HepG2 (cell line): Measurements from ENCODE around the gene IDUA. TPM values are rescaled to one million over a fixed set of nuclear protein-coding genes. Genes with fewer than 3 reads are reported as not detected.

Experiments used
- ATAC-seq: fragments of 200-7000 bp; cut with Tn5 transposase; 3 replicates; pipeline ENCODE4 v1.9.1; 2020; ENCODE audit warnings: mild to moderate bottlenecking, moderate library complexity
- BruUV-seq: library from RNA; stranded (reverse); fragments of 400-500 nt; replicated peaks from 2 replicates; lab custom pipeline; 2021; lab: Mats Ljungman, UMichigan
- CTCF ChIA-PET: fragments of 300-600 bp; formaldehyde crosslinking; extraction: SDS; loops from one replicate; lab custom pipeline; 2021; ENCODE audit warnings: low total read pairs, inconsistent platforms, low intra/inter-chr PET ratio; lab: Yijun Ruan, JAX
- POLR2A ChIA-PET: fragments of 350-600 bp; sonication (Branson Sonifier 250); formaldehyde crosslinking; loops from one replicate; lab custom pipeline; 2020; ENCODE audit warnings: antibody characterized with exemption, inconsistent platforms; lab: Yijun Ruan, JAX
- DNase-seq: peaks from one replicate; pipeline ENCODE4 v3.0.0-alpha.2; 2015; ENCODE audit warnings: low spot score
- FAIRE-seq: peaks from 3 replicates; lab custom pipeline; 2011; peaks lifted over from hg19 to GRCh38; lab: Jason Lieb, UNC
- H2AFZ ChIP-seq: one replicate; pipeline ENCODE4 v1.6.1; 2011; ENCODE audit warnings: low read length, inconsistent platforms
- H3K27ac ChIP-seq: fragments of 300-600 bp; 3 replicates; pipeline ENCODE4 v1.8.0; 2011; ENCODE audit warnings: mixed run types, mild to moderate bottlenecking, mixed read lengths, low read length, inconsistent platforms; ENCODE audit not compliant: insufficient read depth; ENCODE audit errors: extremely low read length
- H3K27me3 ChIP-seq, 2 experiments: fragments of 200-600 bp in 1 of 2; 2 replicates in 1 of 2; 3 replicates in 1 of 2; pipeline versions ENCODE4 v1.6.0 to v1.8.0; 2011; ENCODE audit warnings: low read length in 2 of 2, mild to moderate bottlenecking in 2 of 2, moderate library complexity in 2 of 2, inconsistent platforms in 1 of 2; ENCODE audit not compliant: insufficient read depth in 2 of 2, control insufficient read depth in 1 of 2
- H3K36me3 ChIP-seq, 2 experiments: fragments of 200-600 bp in 1 of 2; replicated peaks in 1 of 2; 2 replicates in 1 of 2; 3 replicates in 1 of 2; pipeline versions ENCODE4 v1.5.1 to v1.8.0; 2011; ENCODE audit warnings: low read length in 2 of 2, inconsistent platforms in 1 of 2; ENCODE audit not compliant: insufficient read depth in 2 of 2, control insufficient read depth in 1 of 2
- H3K4me1 ChIP-seq: 2 replicates; pipeline ENCODE4 v1.5.1; 2012; ENCODE audit warnings: low read length, inconsistent platforms; ENCODE audit not compliant: insufficient read depth
- H3K4me2 ChIP-seq: 2 replicates; pipeline ENCODE4 v1.6.0; 2011; ENCODE audit warnings: low read depth, low read length, inconsistent platforms
- H3K4me3 ChIP-seq, 3 experiments: fragments of 200-600 bp in 1 of 3; sonication (generic), shearing (Covaris generic) in 1 of 3; replicated peaks in 1 of 3; 2 replicates each; pipeline ENCODE4 v1.5.1; 2011 to 2016; ENCODE audit warnings: low read length in 3 of 3, inconsistent platforms in 2 of 3, low read depth in 2 of 3, mild to moderate bottlenecking in 2 of 3, control low read depth in 1 of 3, mixed read lengths in 1 of 3; ENCODE audit not compliant: insufficient read depth in 1 of 3
- H3K79me2 ChIP-seq: one replicate; pipeline ENCODE4 v1.6.1; 2011; ENCODE audit warnings: low read length, inconsistent platforms; ENCODE audit not compliant: insufficient read depth
- H3K9ac ChIP-seq: 2 replicates; pipeline ENCODE4 v1.6.0; 2011; ENCODE audit warnings: mild to moderate bottlenecking, low read depth, low read length, inconsistent platforms; ENCODE audit not compliant: insufficient read depth
- H3K9me3 ChIP-seq: 2 replicates; pipeline ENCODE4 v1.5.1; 2012; ENCODE audit warnings: mild to moderate bottlenecking, low read length
- H4K20me1 ChIP-seq: 2 replicates; pipeline ENCODE4 v1.6.0; 2011; ENCODE audit warnings: inconsistent platforms, mild to moderate bottlenecking, low read length, moderate library complexity; ENCODE audit not compliant: insufficient read depth
- ELF3 ChIP-seq: IDR thresholded peaks from 2 replicates; pipeline ENCODE4 v1.6.1; 2016; ENCODE audit warnings: missing genetic modification reagents, missing compliant biosample characterization
- EZH2 ChIP-seq: conservative IDR thresholded peaks from 2 replicates; pipeline ENCODE4 v1.6.1; 2012; ENCODE audit warnings: mild to moderate bottlenecking, low read depth, low read length, moderate library complexity
- HMGA1 ChIP-seq: sonication (generic); formaldehyde crosslinking; conservative IDR thresholded peaks from 2 replicates; pipeline ENCODE4 v1.4.0; 2020; ENCODE audit warnings: missing genetic modification reagents
- KDM6A ChIP-seq: IDR thresholded peaks from 2 replicates; pipeline ENCODE4 v1.6.1; 2016; ENCODE audit warnings: low read depth
- MAFK ChIP-seq, 2 experiments: IDR thresholded peaks in 1 of 2; conservative IDR thresholded peaks in 1 of 2; 2 replicates each; pipeline ENCODE4 v1.6.1; 2011; ENCODE audit warnings: improper control_type of control experiment in 2 of 2, low read length in 2 of 2
- MBNL3 ChIP-seq: fragments of 250-450 bp; sonication (Bioruptor Pico); conservative IDR thresholded peaks from 2 replicates; pipeline ENCODE4 v1.8.0; 2022; ENCODE audit warnings: mild to moderate bottlenecking, inconsistent platforms
- MNT ChIP-seq: fragments of 450-650 bp; IDR thresholded peaks from 2 replicates; pipeline ENCODE4 v1.6.1; 2016
- NFE2 ChIP-seq: sonication (generic); formaldehyde crosslinking; IDR thresholded peaks from 2 replicates; pipeline ENCODE4 v1.4.0; 2020; ENCODE audit warnings: missing genetic modification reagents
- NR2C2 ChIP-seq: sonication (generic); formaldehyde crosslinking; IDR thresholded peaks from 2 replicates; pipeline ENCODE4 v1.4.0; 2020; ENCODE audit warnings: missing genetic modification reagents, mild to moderate bottlenecking, moderate library complexity, borderline replicate concordance
- NR3C1 ChIP-seq: sonication (generic); formaldehyde crosslinking; IDR thresholded peaks from 2 replicates; pipeline ENCODE4 v1.4.0; 2020; ENCODE audit warnings: missing genetic modification reagents
- SP1 ChIP-seq, 2 experiments: fragments of 450-650 bp in 1 of 2; sonication (generic) in 1 of 2; formaldehyde crosslinking in 1 of 2; IDR thresholded peaks; 2 replicates each; pipeline versions ENCODE4 v1.4.0 to v1.6.1; 2016 to 2020; ENCODE audit warnings: missing genetic modification reagents in 1 of 2
- ZFP91 ChIP-seq: sonication (generic); formaldehyde crosslinking; IDR thresholded peaks from 2 replicates; pipeline ENCODE4 v1.9.0; 2022; ENCODE audit warnings: missing genetic modification reagents, mild to moderate bottlenecking, borderline replicate concordance
- ZKSCAN8 ChIP-seq: IDR thresholded peaks from 2 replicates; pipeline ENCODE4 v1.6.1; 2016; ENCODE audit warnings: borderline replicate concordance, missing genetic modification reagents, missing compliant biosample characterization
- ZNF34 ChIP-seq: sonication (generic); formaldehyde crosslinking; IDR thresholded peaks from 2 replicates; pipeline ENCODE4 v1.4.0; 2020; ENCODE audit warnings: mild to moderate bottlenecking, missing genetic modification reagents, borderline replicate concordance
- ZNF343 ChIP-seq: sonication (generic); formaldehyde crosslinking; IDR thresholded peaks from 2 replicates; pipeline ENCODE4 v1.4.0; 2020; ENCODE audit warnings: mild to moderate bottlenecking, missing genetic modification reagents
- ZNF367 ChIP-seq: sonication (generic); formaldehyde crosslinking; IDR thresholded peaks from 2 replicates; pipeline ENCODE4 v1.4.0; 2020; ENCODE audit warnings: missing genetic modification reagents, borderline replicate concordance
- ZNF629 ChIP-seq: sonication (generic); formaldehyde crosslinking; conservative IDR thresholded peaks from 2 replicates; pipeline ENCODE4 v1.5.0; 2020; ENCODE audit warnings: missing genetic modification reagents
- ZNF776 ChIP-seq: sonication (generic); formaldehyde crosslinking; IDR thresholded peaks from 2 replicates; pipeline ENCODE4 v1.4.0; 2020; ENCODE audit warnings: mild to moderate bottlenecking, missing genetic modification reagents
- whole genome bisulfite sequencing: methylation state at CpG from one replicate; pipeline ENCODE4 v1.1.6; 2017; ENCODE audit warnings: low lambda C conversion rate; 5-methylcytosine and 5-hydroxymethylcytosine counted together
- in situ Hi-C: cut with HindIII; loops from 2 replicates; pipeline ENCODE4 v1.10.0; 2017; ENCODE audit warnings: low pct_unique_long_range_greater_than_20kb; ENCODE audit not compliant: extremely low pct_ligation_motif_present
- intact Hi-C: fragments of 100-400 bp; cut with micrococcal nuclease; formaldehyde crosslinking; loops from one replicate; pipeline ENCODE4 v1.10.0; 2022; ENCODE audit not compliant: unreplicated experiment
- polyA plus RNA-seq, 8 experiments: library from polyadenylated mRNA; depleted of rRNA in 3 of 8; stranded (reverse) in 7 of 8; unstranded in 1 of 8; fragments of >200 nt; fragmentation: Illumina TruSeq in 4 of 8; extraction: Trizol in 4 of 8; gene quantifications; 2 replicates each; pipeline versions ENCODE4 v1.2.1 to v1.2.3, GENCODE V29; 2011 to 2016; ENCODE audit warnings: low read depth in 4 of 8, missing spikeins in 1 of 8, mixed read lengths in 1 of 8; ENCODE audit not compliant: insufficient read depth in 1 of 8
- total RNA-seq, 5 experiments: library from RNA; depleted of rRNA; stranded (reverse); fragments of >200 nt; fragmentation: Illumina TruSeq; extraction: Trizol; gene quantifications; 2 replicates each; pipeline ENCODE4 v1.2.3, GENCODE V29; 2016; ENCODE audit warnings: low read depth in 1 of 5
- TF ChIP-seq, protein P1 (sequence below): IDR thresholded peaks from 2 replicates; pipeline ENCODE4 v1.6.1; 2016; ENCODE audit warnings: missing compliant biosample characterization, missing genetic modification reagents, borderline replicate concordance

Gene IDUA
- total and polyA plus RNA-seq, 2 of the 13 experiments (the other 11 are each of a cell fraction or from before 2014, with no cell fraction given) = 0.77 to 1.0 TPM

- CTCF ChIA-PET = no interaction called here
Observed at GRCh38 chr4:1000686-1001260, 13.9 kb downstream of the IDUA start.

More at GRCh38 chr4:1000686-1001260, 13.9 kb downstream of the IDUA start:
- Histone ChIP-seq H3K27me3 (peaks cover 11 to 35% of the 10 kb centered on the region in 2 experiments; a peak in 4 of 5 replicates), H3K36me3 (no peaks in the 10 kb centered on the region), H3K4me2 (no peak overlapping the region), H3K27ac (no peak overlapping the region), H2AFZ (no peak overlapping the region), H3K9me3 (no peaks in the 10 kb centered on the region), H3K4me3 (no peak overlapping the region), H3K9ac (no peak overlapping the region), H4K20me1 (no peaks in the 10 kb centered on the region), H3K4me1 (peaks cover 22% of the 10 kb centered on the region), H3K79me2 (no peaks in the 10 kb centered on the region)
- no peak for ATAC-seq
- DNase-seq = no peak
- POLR2A ChIA-PET = no interaction called here
- TF ChIP-seq MBNL3 (CRISPR knock-in tag) = no peak
- TF ChIP-seq SP1 (IDR thresholded peaks at IDR 0.05) = no peak
- TF ChIP-seq SP1 (CRISPR knock-in tag; IDR thresholded peaks at IDR 0.05) = no peak
- TF ChIP-seq NFE2 (CRISPR knock-in tag) = no peak
- TF ChIP-seq ZNF343 (CRISPR knock-in tag) = no peak
- no peak for TF ChIP-seq ZNF34 (CRISPR knock-in tag)
- TF ChIP-seq MAFK (conservative IDR thresholded peaks at IDR 0.05 in 1 of 2, IDR thresholded peaks at IDR 0.05 in 1 of 2; ENCODE audit: low read length in 2 of 2) = no peak
- TF ChIP-seq MNT = no peak
- TF ChIP-seq EZH2 = no peak
- no peak for TF ChIP-seq ELF3 (CRISPR knock-in tag)
- TF ChIP-seq ZKSCAN8 (CRISPR knock-in tag) = no peak
- TF ChIP-seq, protein P1, sequence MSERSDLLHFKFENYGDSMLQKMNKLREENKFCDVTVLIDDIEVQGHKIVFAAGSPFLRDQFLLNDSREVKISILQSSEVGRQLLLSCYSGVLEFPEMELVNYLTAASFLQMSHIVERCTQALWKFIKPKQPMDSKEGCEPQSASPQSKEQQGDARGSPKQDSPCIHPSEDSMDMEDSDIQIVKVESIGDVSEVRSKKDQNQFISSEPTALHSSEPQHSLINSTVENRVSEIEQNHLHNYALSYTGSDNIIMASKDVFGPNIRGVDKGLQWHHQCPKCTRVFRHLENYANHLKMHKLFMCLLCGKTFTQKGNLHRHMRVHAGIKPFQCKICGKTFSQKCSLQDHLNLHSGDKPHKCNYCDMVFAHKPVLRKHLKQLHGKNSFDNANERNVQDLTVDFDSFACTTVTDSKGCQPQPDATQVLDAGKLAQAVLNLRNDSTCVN (CRISPR knock-in tag) = no peak
- TF ChIP-seq NR3C1 (CRISPR knock-in tag) = no peak
- no peak for TF ChIP-seq ZNF629 (CRISPR knock-in tag)
- no peak for TF ChIP-seq ZNF367
- no peak for TF ChIP-seq ZFP91 (CRISPR knock-in tag)
- TF ChIP-seq NR2C2 (CRISPR knock-in tag) = no peak
- TF ChIP-seq HMGA1 (CRISPR knock-in tag) = no peak
- no peak for TF ChIP-seq KDM6A (CRISPR knock-in tag)
- no peak for TF ChIP-seq ZNF776 (CRISPR knock-in tag)
- FAIRE-seq = no peak
- 60% methylated on average over 1 of the region's 15 CpGs for WGBS
- in situ Hi-C loops = no loop called here
- intact Hi-C loops = no loop called here
- no TSS peak for BruUV-seq
